HS-5 (cell line): ENCODE measurements around the gene MYO18B.
A peak's percentile ranks its signal among the peaks of the same experiment; 100 is the strongest.

Experiments used
- DNase-seq: peaks from one replicate; pipeline ENCODE4 v3.0.0-alpha.2; 2012; ENCODE audit warnings: low read depth

Gene MYO18B

DNA sequence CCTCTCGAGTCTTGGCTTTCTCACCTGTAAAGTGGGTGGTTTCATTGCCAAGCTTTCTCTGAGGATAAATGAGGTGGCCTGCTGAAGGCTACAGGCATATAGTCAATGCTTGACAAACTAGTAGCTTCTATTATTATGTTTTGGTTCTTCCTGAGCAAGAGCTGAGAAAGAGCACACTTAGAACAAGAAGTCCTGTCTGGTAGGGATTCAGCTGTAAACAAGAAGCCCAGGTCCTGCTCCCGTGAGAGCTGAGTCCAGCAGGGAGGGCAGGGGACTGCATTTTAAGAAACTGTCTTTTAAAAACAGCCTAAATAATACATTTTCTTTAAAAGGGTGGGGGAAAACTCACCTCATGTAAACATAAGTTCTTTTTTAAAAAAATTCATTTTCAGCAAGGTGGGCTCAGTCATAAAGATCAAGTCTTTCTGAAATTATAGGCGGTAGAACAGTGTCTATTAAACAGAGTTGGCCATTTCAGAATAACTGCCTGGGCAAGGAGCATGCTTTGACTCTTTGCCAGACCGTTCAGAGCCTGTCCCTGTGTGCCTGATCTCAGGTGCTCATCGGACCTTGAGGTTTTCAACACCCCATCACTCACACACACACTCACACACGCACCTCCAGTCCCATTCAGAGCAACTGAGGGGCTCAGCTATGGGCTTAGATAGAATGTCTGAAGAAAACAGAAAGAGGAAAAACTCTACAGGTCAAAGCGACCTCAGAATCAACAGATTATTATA lies 29.2 kb upstream of the MYO18B start:
- DNase-seq = no peak

DNA sequence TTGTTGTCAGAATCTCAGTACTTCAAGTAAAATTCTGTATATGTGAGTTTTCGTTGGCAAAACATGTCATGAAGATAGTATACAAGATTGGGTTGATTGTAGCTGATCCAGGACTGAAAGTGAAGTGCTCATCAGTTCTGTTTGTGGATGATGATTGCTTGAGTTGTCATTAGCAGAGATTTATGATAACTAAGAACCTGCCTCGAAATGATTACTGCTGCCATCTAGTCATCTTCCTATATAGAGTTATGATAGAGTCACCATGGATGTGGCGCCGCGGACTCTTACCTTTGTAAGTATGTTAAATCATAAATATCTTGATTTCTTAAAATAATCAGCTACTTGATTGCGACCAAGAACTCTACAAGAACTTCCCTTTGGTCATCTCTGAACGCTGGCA lies 27.9 kb upstream of the MYO18B start:
- DNase-seq = no peak

DNA sequence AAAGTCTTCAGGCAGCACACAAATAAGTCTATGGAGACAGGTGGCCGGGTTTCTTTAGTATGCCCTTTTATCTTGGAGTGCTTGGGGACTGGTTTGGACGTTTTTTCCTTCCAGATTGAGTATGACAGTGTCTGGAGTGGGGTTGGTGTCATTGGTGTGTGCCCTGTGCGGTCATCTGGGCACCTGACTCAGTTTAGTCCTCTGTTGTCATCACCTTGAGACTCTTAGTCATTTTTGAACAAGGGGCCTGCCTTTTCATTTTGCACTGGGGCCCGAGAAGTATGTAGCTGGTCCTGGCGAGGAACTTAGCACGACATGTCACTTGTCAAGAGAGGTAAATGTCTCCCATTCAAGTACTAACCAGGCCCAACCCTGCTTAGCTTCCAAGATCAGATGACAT lies 27.2 kb upstream of the MYO18B start:
- DNase-seq = no peak

DNA sequence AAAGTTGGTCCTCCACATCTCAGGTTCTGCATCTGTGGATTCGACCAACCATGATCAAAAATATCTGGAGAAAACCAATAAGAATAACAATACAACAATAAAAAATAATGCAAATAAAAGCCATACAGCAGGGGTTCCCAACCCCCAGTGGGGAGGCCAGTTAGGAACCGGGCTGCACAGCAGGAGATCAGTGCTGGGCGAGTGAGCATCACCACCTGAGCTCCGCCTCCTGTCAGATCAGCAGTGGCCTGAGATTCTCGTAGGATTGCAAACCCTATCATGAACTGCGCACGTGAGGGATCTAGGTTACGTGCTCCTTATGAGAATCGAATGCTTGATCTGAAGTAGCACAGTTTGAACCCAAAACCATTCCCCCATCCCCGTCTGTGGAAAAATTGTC lies 25.4 kb upstream of the MYO18B start:
- no peak for DNase-seq

DNA sequence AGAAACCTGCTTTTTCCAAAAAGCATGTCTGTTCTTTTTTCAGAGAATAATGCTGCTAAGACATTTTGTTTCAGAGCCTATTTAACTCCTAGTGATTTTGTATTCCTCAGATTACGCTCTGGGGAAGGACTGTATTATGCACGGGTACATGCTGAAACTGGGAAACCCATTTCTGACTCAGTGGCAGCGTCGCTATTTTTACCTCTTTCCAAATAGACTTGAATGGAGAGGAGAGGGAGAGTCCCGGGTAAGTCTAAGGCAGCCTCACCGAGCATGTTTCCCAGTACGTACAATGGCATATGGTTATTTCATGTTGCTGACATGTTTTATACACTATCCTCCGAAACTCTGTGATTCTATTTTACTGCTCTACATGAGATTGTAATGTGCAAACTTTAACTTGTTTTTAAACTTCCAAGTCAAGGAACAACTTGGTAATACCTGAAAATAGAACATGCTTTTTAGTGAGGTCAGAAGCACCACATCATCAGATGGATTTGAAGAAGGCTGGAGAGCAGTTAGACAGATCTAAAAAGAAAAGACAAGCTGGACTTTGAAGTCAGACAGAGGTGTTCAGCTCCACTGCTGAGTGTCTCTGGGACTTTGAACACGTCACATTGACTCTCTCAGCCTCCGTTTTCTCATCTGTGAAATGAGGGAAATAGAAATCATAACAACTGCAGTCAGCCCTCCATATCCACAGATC lies 23.7 kb upstream of the MYO18B start:
- no peak for DNase-seq

DNA sequence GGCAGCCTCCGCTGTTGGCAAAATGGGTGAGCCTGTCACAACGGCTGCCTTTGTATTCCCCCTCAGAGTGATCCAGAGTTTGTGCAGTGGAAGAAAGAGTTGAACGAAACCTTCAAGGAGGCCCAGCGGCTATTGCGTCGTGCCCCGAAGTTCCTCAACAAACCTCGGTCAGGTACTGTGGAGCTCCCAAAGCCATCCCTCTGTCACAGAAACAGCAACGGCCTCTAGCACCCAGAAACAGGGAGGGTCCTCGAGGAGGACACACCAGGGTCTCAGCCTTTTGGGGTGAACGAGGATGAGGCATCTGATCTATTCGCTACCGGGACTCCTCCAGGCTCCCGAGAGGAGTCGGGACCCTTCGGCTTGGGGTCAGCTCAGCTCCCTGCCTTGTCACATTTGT lies 19.8 kb upstream of the MYO18B start:
- DNase-seq = no peak

DNA sequence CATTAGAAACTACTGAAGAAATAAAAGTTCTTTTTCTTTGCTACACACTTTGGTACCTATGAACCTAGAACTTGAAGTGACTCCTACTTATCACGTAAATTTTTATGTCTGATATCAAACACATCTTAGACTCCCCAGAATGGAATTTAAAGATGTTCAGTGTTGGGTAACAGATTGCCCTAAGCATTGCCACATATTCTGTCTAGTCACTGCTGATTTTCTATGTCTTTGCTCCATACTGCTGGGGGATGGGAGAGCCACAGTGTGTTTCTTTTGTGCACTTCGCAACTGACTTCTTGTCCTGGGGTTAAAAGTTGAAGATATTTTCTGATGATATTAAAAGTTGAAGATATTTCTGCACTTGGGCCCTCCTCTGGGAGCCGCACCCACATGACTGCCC lies 19.4 kb upstream of the MYO18B start:
- no peak for DNase-seq

DNA sequence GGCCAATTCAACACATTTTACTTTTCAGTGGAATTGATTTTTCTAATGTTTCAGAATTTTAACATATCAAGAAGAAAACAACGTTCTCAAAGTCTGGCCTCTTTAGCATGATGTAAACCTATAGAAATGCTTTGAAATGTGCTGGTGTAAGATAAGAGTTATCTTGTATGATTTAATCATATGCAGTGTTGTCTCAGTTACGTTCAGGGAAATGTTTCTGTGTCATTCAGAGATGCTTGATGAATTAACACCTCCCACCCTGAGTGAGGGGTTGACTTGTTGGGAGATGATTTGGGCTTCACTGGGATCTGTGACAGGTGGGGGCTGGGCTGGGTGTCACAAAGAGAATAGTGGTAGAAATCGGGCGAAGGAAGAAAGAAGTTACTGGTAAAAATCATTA lies 15.7 kb upstream of the MYO18B start:
- no peak for DNase-seq

DNA sequence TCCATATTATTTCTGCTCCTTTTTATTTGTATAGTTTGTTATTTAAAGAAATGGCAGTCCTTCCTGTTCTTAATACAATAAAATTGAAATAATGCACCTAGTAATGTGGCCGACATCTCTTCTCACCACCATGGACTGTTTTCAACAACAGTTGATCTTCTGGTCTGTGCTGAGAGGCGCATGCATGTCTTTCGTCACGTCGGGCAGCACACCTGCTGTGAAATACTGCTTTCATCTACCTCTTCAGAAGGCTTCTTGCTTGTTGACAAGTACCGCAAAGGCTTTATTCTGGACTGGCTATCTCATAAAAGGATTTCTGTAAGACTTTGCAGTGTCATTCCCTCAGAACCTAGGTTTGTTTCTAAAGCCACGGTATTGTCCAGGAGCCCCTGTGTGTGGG lies 13.9 kb upstream of the MYO18B start:
- DNase-seq = no peak

DNA sequence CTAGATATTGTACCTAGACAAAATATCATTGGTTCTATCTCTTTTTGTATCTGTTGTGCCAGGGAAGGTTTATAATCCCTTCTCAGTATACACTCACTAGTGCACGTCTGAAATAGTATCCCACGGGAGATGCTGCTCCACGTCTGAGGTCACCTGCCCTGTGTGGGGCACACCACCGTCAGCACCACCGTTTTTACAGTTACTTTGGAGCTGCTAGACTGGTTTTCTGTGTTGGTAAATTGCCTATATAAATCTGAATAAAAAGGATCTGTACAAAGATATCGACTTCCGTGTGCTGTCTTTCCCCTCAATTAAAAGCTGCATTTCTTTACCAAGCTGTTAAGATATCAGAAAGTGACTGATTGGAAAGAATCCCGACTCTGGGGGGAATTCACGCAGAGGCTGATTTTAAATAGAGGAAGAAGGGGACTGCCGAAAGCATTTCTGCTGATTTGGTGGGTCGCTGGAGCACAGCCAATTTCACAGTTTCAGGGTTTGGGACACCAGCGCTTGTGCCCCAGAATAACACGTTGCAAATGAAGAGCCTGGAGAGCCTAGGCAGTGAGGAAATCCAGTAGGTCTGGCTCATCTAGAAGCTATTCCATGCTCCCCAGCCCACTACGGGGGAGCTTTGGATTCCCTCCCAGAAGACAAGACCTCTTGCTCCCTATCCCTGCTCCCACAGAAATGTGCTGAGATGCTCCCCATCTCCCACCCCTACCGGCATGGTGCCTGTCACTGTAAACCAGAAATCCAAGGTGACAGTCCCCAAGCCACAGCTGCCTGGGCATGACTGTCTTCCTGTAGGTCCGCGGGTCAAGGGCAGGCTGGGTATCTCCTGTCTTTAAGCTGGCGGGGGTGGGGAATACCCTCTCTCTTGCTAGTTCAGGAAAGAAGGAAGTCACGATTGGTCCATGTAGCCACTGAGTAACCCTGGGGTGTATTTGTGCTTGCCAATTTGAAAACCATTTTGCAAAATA lies 12.7 kb upstream of the MYO18B start:
- DNase-seq = no peak

DNA sequence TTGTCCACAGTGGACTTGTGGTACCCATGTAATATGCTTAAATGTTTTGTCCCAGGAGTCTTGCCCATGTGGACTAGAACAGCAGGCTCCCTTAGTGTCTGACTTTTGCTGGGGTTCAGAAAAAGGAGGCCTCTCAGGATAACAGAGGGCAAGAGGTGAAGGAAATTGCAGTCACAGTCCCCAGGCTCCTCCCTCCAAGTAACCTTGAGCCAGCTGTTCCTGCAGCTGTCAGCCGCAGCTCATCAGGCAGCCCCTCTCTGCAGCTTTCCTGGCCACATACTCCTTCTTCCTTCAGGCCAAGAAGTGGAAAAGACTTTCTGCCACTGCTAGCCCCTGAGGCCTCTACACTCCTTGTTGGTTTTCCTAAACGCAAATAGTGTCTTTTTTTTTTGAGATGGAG lies 6.3 kb upstream of the MYO18B start:
- no peak for DNase-seq

DNA sequence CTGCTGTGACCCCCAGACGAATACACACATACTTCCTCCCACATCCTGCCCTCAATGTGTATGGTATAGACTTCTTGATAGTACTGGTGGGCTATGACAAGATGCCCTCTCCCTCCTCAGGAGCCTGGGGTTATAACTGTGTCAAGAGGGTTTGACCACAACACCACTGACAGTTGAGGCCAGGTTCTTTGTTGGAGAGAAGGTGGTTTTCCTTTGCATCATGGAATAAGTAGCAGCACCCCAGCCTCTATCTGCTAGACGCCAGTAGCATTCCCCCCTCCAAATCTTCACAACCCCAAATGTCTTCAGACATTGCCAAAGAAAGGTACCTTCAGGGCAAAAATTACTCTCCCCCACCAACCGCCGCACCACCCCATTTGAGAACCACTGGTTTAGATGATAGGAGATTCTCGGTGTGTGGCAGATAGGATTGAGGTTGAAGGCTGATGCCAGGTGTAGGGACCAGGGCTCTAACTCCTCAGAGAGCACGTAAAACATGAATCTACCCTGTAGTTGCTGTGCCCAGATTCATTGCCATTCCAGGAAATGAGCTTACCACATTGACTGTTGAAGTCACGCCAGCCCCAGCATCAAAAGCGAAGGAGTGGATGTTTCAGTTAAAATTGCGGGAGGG lies 5.5 kb upstream of the MYO18B start:
- DNase-seq = no peak

DNA sequence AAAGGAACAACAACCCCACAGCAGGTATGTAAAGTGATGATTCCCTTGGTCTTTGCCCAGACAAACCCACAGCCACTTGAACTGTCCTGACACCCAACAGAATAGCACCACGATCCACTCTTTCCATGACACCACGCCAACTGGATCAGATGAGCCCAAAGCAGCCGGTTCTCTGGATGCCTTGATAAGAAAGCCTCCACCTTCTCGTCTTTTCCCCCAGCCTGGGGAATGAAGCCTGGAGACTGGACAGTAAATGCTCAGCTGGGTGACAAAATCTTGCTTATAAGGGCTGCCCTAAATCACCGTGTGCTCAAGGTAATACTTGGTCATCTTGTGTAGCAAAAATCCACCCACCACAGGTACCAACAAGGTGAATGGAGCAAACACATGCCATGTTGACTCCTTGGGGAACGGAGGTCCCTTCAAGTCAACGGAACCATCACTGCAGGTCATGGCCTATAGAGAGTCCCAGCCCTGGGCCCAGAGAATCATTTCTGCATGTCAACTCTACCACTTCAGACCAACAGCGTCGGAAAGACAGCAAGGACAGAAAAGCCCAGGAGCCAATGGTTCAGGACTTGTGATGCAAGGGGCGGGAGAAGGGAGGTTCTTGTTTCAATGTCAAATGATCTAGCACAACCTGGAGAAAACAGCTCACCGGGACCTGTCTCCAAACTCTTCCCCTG lies 2.2 kb upstream of the MYO18B start:
- DNase-seq = no peak

DNA sequence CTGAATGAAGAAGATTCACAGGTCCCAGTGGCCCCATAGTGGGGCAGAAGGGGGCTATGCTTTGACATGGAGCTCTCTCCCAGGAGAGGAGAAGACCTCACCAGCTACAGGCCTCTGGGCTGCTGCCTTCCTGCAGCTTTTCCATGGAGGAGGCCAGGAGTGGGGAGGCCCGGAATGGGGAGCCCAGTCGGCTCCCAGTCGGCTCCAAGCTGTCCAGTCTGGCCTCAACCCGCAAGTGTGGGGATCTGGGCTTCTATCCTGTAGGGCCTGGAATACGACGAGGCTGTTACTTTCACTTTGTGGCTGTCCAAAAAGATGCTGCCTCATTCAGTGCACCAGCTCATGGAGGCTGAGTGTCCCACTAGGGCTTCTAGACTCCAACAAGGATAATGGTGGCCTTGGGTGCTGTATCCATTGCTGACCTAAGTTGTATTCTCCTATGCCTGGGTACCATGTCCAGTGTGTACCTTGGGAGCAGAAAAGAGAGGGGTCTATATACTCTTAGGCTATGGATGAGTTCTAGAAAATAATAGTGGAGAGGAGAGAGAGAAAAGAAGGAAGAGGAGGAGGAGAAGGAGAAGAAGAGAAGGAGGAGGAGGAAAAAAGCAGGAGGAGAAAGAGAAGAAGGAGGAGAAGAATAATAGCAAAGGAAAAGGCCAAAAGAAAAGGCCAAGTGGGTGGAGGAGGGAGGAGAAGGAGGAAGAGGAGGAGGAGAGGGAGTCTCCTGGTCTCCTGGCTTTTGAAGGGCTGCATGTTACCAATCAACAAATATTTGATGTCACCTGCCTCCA lies 1.1 kb downstream of the MYO18B start:
- DNase-seq = no peak

DNA sequence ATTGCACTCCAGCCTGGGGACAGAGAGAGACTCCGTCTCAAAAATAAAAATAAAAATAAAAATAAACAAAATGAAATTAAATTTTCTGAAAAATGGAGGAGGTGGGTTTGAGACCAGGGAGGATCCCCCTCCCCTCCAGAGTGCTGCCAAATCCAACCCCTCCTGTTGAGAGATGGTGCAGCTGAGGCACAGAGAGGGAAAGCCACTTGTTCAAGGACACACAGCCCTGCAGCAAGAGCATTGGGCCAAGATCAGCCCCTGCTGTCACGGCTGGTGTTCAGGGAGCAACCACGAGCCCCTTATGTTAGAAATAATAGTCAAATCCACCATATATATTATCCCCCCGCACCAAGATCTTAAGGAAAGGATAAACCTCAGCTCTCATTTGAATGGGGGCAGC lies 2.7 kb downstream of the MYO18B start:
- no peak for DNase-seq

DNA sequence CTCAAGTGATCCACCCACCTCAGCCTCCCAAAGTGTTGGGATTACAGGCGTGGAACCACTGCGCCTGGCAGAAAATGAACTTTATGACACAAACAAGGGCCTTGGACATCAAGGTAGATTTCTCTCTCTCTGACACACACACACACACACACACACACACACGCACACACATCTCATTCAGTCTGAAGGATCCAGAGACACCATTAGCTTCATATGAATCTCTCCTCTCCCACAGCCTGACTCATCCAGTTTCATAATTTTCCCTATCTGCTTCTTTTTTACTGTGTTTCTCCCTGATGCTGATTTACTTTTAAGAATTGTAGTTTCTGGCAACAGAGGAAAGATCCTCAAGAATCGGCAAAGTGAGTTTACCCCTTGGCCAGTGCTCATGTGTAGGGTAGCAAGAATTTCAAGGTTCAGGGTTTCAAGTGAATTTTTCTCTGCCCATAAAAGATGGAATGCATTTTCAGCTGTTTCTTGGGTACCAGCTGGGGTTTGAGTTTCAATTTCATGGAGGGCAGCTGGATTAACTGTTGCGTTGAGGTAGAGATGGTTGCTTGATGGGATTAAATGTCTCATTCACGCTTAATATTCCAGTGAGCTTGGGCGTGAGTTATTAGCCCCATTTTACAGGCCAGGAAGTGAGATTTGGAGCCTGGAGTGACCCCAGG lies 3.5 kb downstream of the MYO18B start:
- no peak for DNase-seq

DNA sequence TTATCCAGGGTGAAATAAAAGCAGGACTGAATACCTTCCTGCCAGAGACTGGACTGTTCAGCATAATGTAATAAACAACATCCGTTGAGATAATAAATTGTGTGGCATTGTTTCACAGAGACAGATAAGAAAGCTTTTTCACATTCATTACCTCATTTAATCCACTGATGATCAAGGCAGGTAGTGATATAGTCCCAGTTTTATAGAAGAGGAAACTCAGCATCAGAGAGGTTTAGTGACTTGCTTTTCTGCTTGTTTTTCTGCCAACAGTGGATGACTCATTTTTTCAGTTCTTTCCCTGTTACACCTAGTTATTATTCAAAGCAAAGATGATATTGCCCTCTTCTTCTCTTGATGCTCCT lies 4.0 kb downstream of the MYO18B start:
- no peak for DNase-seq

DNA sequence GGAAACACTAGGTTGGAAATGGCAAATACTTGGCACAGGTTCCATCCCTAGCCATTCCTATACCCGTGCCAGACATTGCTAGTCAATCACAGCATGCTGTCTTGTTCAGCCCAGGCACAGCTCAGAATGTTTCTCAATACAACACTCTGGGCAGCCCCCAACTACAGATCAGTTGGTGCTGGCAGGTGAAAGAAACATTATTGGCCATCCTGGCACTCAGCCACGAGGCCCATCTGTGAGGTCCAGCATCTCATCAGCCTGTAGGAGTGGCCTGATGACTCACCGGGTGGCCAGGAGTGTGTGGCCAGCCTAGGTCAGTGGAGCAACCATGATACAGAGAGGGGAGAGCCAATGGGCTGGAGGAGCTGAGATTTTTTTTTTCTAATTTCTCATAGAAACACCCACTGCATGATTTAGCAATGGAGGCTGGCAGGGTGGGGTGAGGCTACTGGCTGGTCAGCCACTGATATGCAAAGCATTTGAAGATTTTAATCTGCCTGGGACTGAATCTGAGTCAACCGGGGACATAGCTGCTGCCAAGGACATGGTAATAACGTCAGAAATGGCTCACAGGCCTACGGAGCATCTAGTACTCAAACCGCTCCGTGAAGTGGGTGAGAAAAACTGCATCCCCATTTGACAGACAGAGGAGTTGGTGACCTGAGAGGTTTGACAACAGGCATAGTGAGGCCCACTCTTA lies 5.4 kb downstream of the MYO18B start:
- DNase-seq = peak; percentile 89

DNA sequence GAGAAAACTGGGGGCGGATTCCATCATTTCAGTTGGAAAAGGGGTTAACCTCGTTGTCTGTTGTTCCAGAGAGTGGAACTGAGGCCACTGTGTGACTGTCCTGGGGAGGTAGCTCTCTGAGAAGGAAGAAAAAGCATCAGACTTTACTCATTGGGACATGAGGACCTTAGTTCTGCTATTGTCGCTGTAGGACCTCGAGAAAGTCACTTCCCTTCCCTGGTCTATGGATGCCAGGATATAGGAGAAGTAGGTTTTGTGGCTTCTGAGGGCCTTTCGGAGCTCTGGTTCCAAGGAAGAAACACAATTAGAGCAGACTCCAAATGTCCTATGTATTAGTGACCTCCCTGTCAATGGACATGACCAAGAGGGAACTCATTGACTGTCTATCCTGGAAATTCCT lies 6.2 kb downstream of the MYO18B start:
- no peak for DNase-seq

DNA sequence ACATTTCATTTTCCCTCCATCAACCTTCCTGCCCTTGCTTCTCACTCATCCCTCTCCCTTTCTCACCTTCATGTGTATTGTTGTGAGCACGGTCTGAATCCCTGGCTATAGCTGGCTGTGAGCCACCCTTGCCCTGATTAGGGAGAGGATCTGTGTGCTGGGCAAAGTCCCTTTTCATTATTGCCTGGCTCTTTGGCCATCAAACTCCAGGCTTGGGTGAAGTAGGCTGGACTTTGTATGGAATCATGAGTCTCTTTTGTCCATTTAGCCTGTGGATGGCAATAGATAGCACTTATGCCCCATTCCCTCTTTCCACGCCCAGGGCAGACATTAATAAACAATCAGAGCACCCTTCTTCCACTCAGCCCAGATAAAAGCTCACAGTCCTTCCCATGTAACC lies 6.7 kb downstream of the MYO18B start:
- DNase-seq = no peak
